Naive B cell (primary cell): Measurements from ENCODE around the gene UQCRC2. TPM values are rescaled to one million over a fixed set of nuclear protein-coding genes. Genes with fewer than 3 reads are reported as not detected.

Experiments
- ATAC-seq, 2 donors: fragments of 150-1000 bp; cut with Tn5 transposase; 2 replicates each; pipeline ENCODE4 v1.10.0; 2021; ENCODE audit warnings: low read depth in 2 of 2, mild to moderate bottlenecking in 2 of 2, moderate library complexity in 2 of 2
- DNase-seq: peaks from one replicate; pipeline ENCODE4 v3.0.0; 2022
- H3K27ac Mint-ChIP-seq, 6 donors: one replicate each; pipeline ENCODE4 v1.8.0; 2020 to 2022; ENCODE audit warnings: mild to moderate bottlenecking in 6 of 6, mixed read lengths in 6 of 6, moderate library complexity in 5 of 6, inconsistent platforms in 2 of 6
- H3K27me3 Mint-ChIP-seq, 3 donors: one replicate each; pipeline ENCODE4 v1.8.0; 2021 to 2022; ENCODE audit warnings: mixed read lengths in 3 of 3, mild to moderate bottlenecking in 1 of 3
- H3K36me3 Mint-ChIP-seq, 2 donors: one replicate each; pipeline ENCODE4 v1.8.0; 2020 to 2022; ENCODE audit warnings: mixed read lengths in 2 of 2, inconsistent platforms in 1 of 2, mild to moderate bottlenecking in 1 of 2
- H3K4me1 Mint-ChIP-seq, 3 donors: one replicate each; pipeline ENCODE4 v1.8.0; 2020 to 2022; ENCODE audit warnings: mixed read lengths in 3 of 3, inconsistent platforms in 1 of 3, mild to moderate bottlenecking in 1 of 3, moderate library complexity in 1 of 3
- H3K4me3 Mint-ChIP-seq, 8 donors: one replicate each; pipeline ENCODE4 v1.8.0; 2020 to 2022; ENCODE audit warnings: mild to moderate bottlenecking in 8 of 8, mixed read lengths in 8 of 8, moderate library complexity in 8 of 8, inconsistent platforms in 2 of 8
- H3K9me3 Mint-ChIP-seq, 7 donors: one replicate each; pipeline ENCODE4 v1.8.0; 2020 to 2022; ENCODE audit warnings: mixed read lengths in 7 of 7, mild to moderate bottlenecking in 5 of 7, inconsistent platforms in 2 of 7, moderate library complexity in 1 of 7
- polyA plus RNA-seq, 6 donors: library from polyadenylated mRNA; unstranded; fragments of 300-500 nt; fragmentation: Illumina TruSeq; gene quantifications; one replicate each; pipeline ENCODE4 v1.2.3, GENCODE V29; 2021; ENCODE audit warnings: low read depth in 6 of 6

UQCRC2 gene
- polyA plus RNA-seq, 6 donors from 2014 or later: 153 to 292 (median 181) TPM

- peaks cover 20 to 53% (median 37%) of the 10 kb centered on the region in 3 donors for H3K4me1 Mint-ChIP-seq
- H3K4me3 Mint-ChIP-seq: no peak overlapping the region
- ATAC-seq: no peak
These were observed 76.5 kb downstream of the UQCRC2 start for GRCh38 chr16:22029632-22030031.

GRCh38 chr16:22030087-22030812 is 77.1 kb downstream of the UQCRC2 start:
- peaks cover 0 to 12% of the 10 kb centered on the region in 2 donors for H3K36me3 Mint-ChIP-seq
- H3K9me3 Mint-ChIP-seq: no peaks in the 10 kb centered on the region
- DNase-seq (no peak), ATAC-seq (no peak)
- H3K27ac Mint-ChIP-seq: peak overlapping the region in 1 of 6 donors; percentile 11
- no peaks in the 10 kb centered on the region for H3K27me3 Mint-ChIP-seq
- H3K4me1 Mint-ChIP-seq: peaks cover 24 to 59% (median 43%) of the 10 kb centered on the region in 3 donors
- H3K4me3 Mint-ChIP-seq: no peak overlapping the region

More at GRCh38 chr16:22029632-22030031, 76.5 kb downstream of the UQCRC2 start:
- no peaks in the 10 kb centered on the region for H3K9me3 Mint-ChIP-seq
- DNase-seq: no peak
- no peak overlapping the region for H3K27ac Mint-ChIP-seq
- no peaks in the 10 kb centered on the region for H3K27me3 Mint-ChIP-seq
- peaks cover 0 to 12% of the 10 kb centered on the region in 2 donors for H3K36me3 Mint-ChIP-seq

GRCh38 chr16:22031483-22032083 is 78.4 kb downstream of the UQCRC2 start:
- H3K36me3 Mint-ChIP-seq: peaks cover 0 to 12% of the 10 kb centered on the region in 2 donors

More at GRCh38 chr16:22031483-22032083, 78.4 kb downstream of the UQCRC2 start:
- ATAC-seq (no peak), DNase-seq (no peak)
- Mint-ChIP-seq H3K4me3 (no peak overlapping the region), H3K4me1 (peaks cover 17 to 49% (median 37%) of the 10 kb centered on the region in 3 donors), H3K9me3 (no peaks in the 10 kb centered on the region), H3K27ac (no peak overlapping the region), H3K27me3 (no peaks in the 10 kb centered on the region)

Other genes with a start within 250 kb of the UQCRC2 start
- 10 to 100 TPM in 2 of 6 donors, 1 to 10 TPM in 4; 2.9 to 32.8 (median 8.6) TPM for gene NPIPB4, start 95.6 kb upstream of the UQCRC2 start, polyA plus RNA-seq
- under 1 TPM in 1 of 6 donors, not detected in 5; 0.29 TPM for gene PDZD9, start 47.8 kb downstream of the UQCRC2 start, polyA plus RNA-seq
- gene MOSMO, start 54.8 kb downstream of the UQCRC2 start, polyA plus RNA-seq: 1 to 10 TPM; 3.1 to 7.1 (median 6.2) TPM
- under 1 TPM in 1 of 6 donors, not detected in 5; 0.08 TPM for gene VWA3A, start 139.2 kb downstream of the UQCRC2 start, polyA plus RNA-seq
- gene SDR42E2, start 209.1 kb downstream of the UQCRC2 start, polyA plus RNA-seq: 1 to 10 TPM in 1 of 6 donors, under 1 TPM in 4, not detected in 1; 0.21 to 1.2 (median 0.81) TPM